HCT116 (cell line): ENCODE results near the gene EVI5L. TPM values are rescaled to one million over a fixed set of nuclear protein-coding genes. Genes with fewer than 3 reads are reported as not detected.

Source experiments
- ATAC-seq: fragments of 200-7000 bp; cut with Tn5 transposase; 2 replicates; pipeline ENCODE4 v1.9.1; 2020; ENCODE audit warnings: mild to moderate bottlenecking, moderate library complexity
- BruUV-seq: library from RNA; stranded (reverse); fragments of 400-500 nt; replicated peaks from 2 replicates; lab custom pipeline; 2021; lab: Mats Ljungman, UMichigan
- CTCF ChIA-PET: fragments of 300-600 bp; sonication (Branson Sonifier 250); formaldehyde crosslinking; loops from one replicate; lab custom pipeline; 2021; ENCODE audit warnings: antibody characterized with exemption; lab: Charles Lee
- POLR2A ChIA-PET: fragments of 300-600, 350-600 bp; sonication (Branson Sonifier 250); formaldehyde crosslinking; loops from one replicate; lab custom pipeline; 2021; ENCODE audit warnings: antibody characterized with exemption; lab: Charles Lee
- RAD21 ChIA-PET, 2 experiments: fragments of 300-600 bp; sonication (Branson Sonifier 250); formaldehyde crosslinking; loops; one replicate each; lab custom pipeline; 2023; ENCODE audit warnings: low total read pairs in 2 of 2; ENCODE audit not compliant: uncharacterized antibody in 2 of 2, unreplicated experiment in 2 of 2, low non-redundant PET in 1 of 2; lab: Charles Lee
- DNase-seq: peaks from one replicate; pipeline ENCODE4 v3.0.0-alpha.2; 2010; ENCODE audit warnings: low read depth, low spot score
- H2AFZ ChIP-seq: fragments of 200-600 bp; shearing (Covaris generic), sonication (generic); 2 replicates; pipeline ENCODE4 v1.6.1; 2017; ENCODE audit warnings: low read depth, mixed run types, mixed read lengths, antibody characterized with exemption, low read length; ENCODE audit not compliant: poor library complexity, severe bottlenecking
- H3K27ac ChIP-seq: 2 replicates; pipeline ENCODE4 v1.5.1; 2012; ENCODE audit warnings: low read depth, low read length
- H3K27me3 ChIP-seq: fragments of 200-600 bp; sonication (generic); 2 replicates; pipeline ENCODE4 v1.6.1; 2016; ENCODE audit warnings: mixed run types, low read length, mixed read lengths; ENCODE audit not compliant: insufficient read depth
- H3K36me3 ChIP-seq, 2 experiments: fragments of 200-500 bp in 1 of 2; fragments of 200-600 bp in 1 of 2; sonication (Bioruptor generic) in 1 of 2; sonication (generic) in 1 of 2; 2 replicates each; pipeline versions ENCODE4 v1.5.1 to v1.6.1; 2014 to 2016; ENCODE audit warnings: low read length in 2 of 2, inconsistent platforms in 1 of 2, mixed read lengths in 1 of 2, mixed run types in 1 of 2; ENCODE audit not compliant: insufficient read depth in 2 of 2, control insufficient read depth in 1 of 2
- H3K4me1 ChIP-seq, 2 experiments: fragments of 200-600 bp in 1 of 2; sonication (generic) in 1 of 2; 2 replicates each; pipeline versions ENCODE4 v1.5.1 to v1.6.1; 2012 to 2017; ENCODE audit warnings: low read length in 2 of 2, inconsistent platforms in 1 of 2, mild to moderate bottlenecking in 1 of 2, mixed read lengths in 1 of 2, mixed run types in 1 of 2, moderate library complexity in 1 of 2; ENCODE audit not compliant: insufficient read depth in 2 of 2, control insufficient read depth in 1 of 2
- H3K4me2 ChIP-seq: fragments of 200-600 bp; sonication (generic); 2 replicates; pipeline ENCODE4 v1.6.1; 2017; ENCODE audit warnings: mixed run types, low read length, mixed read lengths
- H3K4me3 ChIP-seq, 2 experiments: fragments of 200-600 bp in 1 of 2; sonication (generic) in 1 of 2; replicated peaks in 1 of 2; 2 replicates each; pipeline ENCODE4 v1.5.1; 2011 to 2016; ENCODE audit warnings: low read length in 2 of 2, control low read depth in 1 of 2, low read depth in 1 of 2, mild to moderate bottlenecking in 1 of 2, mixed read lengths in 1 of 2, mixed run types in 1 of 2
- H3K79me2 ChIP-seq: fragments of 200-600 bp; sonication (generic); 2 replicates; pipeline ENCODE4 v1.6.1; 2017; ENCODE audit warnings: mild to moderate bottlenecking, mixed run types, low read length, moderate library complexity, mixed read lengths; ENCODE audit not compliant: insufficient read depth
- H3K9ac ChIP-seq: fragments of 200-600 bp; sonication (generic); 2 replicates; pipeline ENCODE4 v1.6.1; 2016; ENCODE audit warnings: low read length, mixed read lengths
- H3K9me2 ChIP-seq: fragments of 200-600 bp; sonication (generic), shearing (Covaris generic); 2 replicates; pipeline ENCODE4 v1.6.1; 2017; ENCODE audit warnings: mixed run types, mild to moderate bottlenecking, moderate library complexity; ENCODE audit not compliant: insufficient read depth
- H3K9me3 ChIP-seq, 2 experiments: fragments of 200-500 bp in 1 of 2; fragments of 200-600 bp in 1 of 2; sonication (Bioruptor generic) in 1 of 2; sonication (generic) in 1 of 2; 2 replicates each; pipeline ENCODE4 v1.6.1; 2014 to 2017; ENCODE audit warnings: low read length in 2 of 2, mixed read lengths in 2 of 2, inconsistent platforms in 1 of 2, low read depth in 1 of 2, mild to moderate bottlenecking in 1 of 2, mixed run types in 1 of 2, moderate library complexity in 1 of 2; ENCODE audit not compliant: control insufficient read depth in 1 of 2, insufficient read depth in 1 of 2
- H4K20me1 ChIP-seq: fragments of 200-600 bp; sonication (generic), shearing (Covaris generic); 2 replicates; pipeline ENCODE4 v1.6.1; 2017; ENCODE audit warnings: mixed run types, mild to moderate bottlenecking, moderate library complexity; ENCODE audit not compliant: insufficient read depth
- ATF3 ChIP-seq: IDR thresholded peaks from 2 replicates; pipeline ENCODE4 v1.6.1; 2012
- CTCF ChIP-seq, 3 experiments: fragments of 200-600 bp in 1 of 3; sonication (generic) in 1 of 3; IDR thresholded peaks in 2 of 3; conservative IDR thresholded peaks in 1 of 3; 2 replicates each; pipeline ENCODE4 v1.5.1; 2012 to 2017; ENCODE audit warnings: low read depth in 2 of 3, low read length in 2 of 3, antibody characterized with exemption in 1 of 3, borderline replicate concordance in 1 of 3, control low read depth in 1 of 3, mild to moderate bottlenecking in 1 of 3, mixed read lengths in 1 of 3, mixed run types in 1 of 3, moderate library complexity in 1 of 3; ENCODE audit not compliant: insufficient read depth in 1 of 3
- EGR1 ChIP-seq: IDR thresholded peaks from 2 replicates; pipeline ENCODE4 v1.6.1; 2012; ENCODE audit warnings: low read depth
- ELF1 ChIP-seq: IDR thresholded peaks from 2 replicates; pipeline ENCODE4 v1.6.1; 2012; ENCODE audit warnings: low read depth, borderline replicate concordance
- EZH2 ChIP-seq: fragments of 200-600 bp; sonication (generic); IDR thresholded peaks from 2 replicates; pipeline ENCODE4 v1.6.1; 2017; ENCODE audit warnings: antibody characterized with exemption, mixed run types
- EZH2phosphoT487 ChIP-seq: fragments of 200-600 bp; IDR thresholded peaks from 2 replicates; pipeline ENCODE4 v1.6.1; 2018; ENCODE audit warnings: antibody characterized with exemption, borderline replicate concordance
- FOSL1 ChIP-seq: IDR thresholded peaks from 2 replicates; pipeline ENCODE4 v1.6.1; 2012; ENCODE audit warnings: low read depth
- POLR2A ChIP-seq: IDR thresholded peaks from 2 replicates; pipeline ENCODE4 v1.7.0; 2011; ENCODE audit warnings: borderline replicate concordance; ENCODE audit not compliant: insufficient read depth, insufficient read length; ENCODE audit errors: extremely low read depth
- RAD21 ChIP-seq: IDR thresholded peaks from 2 replicates; pipeline ENCODE4 v1.6.1; 2012; ENCODE audit warnings: low read depth, mild to moderate bottlenecking
- SIN3A ChIP-seq: IDR thresholded peaks from 2 replicates; pipeline ENCODE4 v1.6.1; 2012; ENCODE audit warnings: low read depth
- SP1 ChIP-seq: IDR thresholded peaks from 2 replicates; pipeline ENCODE4 v1.6.1; 2012; ENCODE audit warnings: low read depth
- YY1 ChIP-seq: IDR thresholded peaks from 2 replicates; pipeline ENCODE4 v1.6.1; 2011; ENCODE audit warnings: low read length, low read depth, moderate library complexity, mild to moderate bottlenecking; ENCODE audit not compliant: insufficient replicate concordance; ENCODE audit errors: extremely low read depth
- ZNF274 ChIP-seq: fragments of 200-500 bp; sonication (Bioruptor generic); IDR thresholded peaks from 2 replicates; pipeline ENCODE4 v1.6.1; 2014; ENCODE audit warnings: mild to moderate bottlenecking, low read depth, low read length, inconsistent platforms
- intact Hi-C: fragments of 100-400 bp; cut with micrococcal nuclease; formaldehyde crosslinking; loops from 2 replicates; pipeline ENCODE4 v1.10.0; 2022
- total RNA-seq: library from RNA; stranded (reverse); gene quantifications from one replicate; pipeline ENCODE4 v1.2.1, GENCODE V29; 2021; ENCODE audit not compliant: unreplicated experiment
- TF ChIP-seq, protein P1 (sequence below): IDR thresholded peaks from 2 replicates; pipeline ENCODE4 v1.6.1; 2012
- TF ChIP-seq, protein P2 (sequence below): IDR thresholded peaks from 2 replicates; pipeline ENCODE4 v1.6.1; 2011; ENCODE audit warnings: mild to moderate bottlenecking, low read length, moderate library complexity; ENCODE audit not compliant: insufficient replicate concordance; ENCODE audit errors: extremely low read depth

Gene EVI5L
- total RNA-seq, 1 experiment from 2014 or later: 15.0 TPM

DNA sequence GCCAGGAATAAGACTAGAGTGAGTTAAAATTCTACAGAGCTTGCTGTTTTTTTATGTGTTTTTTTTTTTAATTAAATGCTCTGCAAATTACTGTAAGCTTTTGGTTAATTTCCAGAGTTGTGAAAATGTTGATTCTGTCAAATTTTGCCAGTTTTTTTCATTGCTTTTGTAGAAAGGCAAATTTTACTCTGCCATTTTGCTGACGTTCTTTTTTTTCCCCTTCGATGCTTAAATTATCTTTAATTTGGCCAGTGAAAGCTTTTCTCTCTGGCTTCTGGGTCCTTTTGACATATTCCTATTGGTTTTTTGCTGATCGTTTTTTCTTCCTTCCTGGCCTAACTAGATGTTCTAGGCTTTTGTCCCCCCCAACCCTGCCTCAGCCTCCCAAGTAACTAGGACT, 23.8 kb upstream of the EVI5L start:
- intact Hi-C loops: loop anchor here (10.0 kb wide), 1 partner anchor 421 kb away; no protein-coding TSS in a partner anchor
- RAD21 ChIA-PET: no interaction called here
- no TSS peak for BruUV-seq
- no peak for DNase-seq
- Histone ChIP-seq H4K20me1 (no peaks in the 10 kb centered on the region), H3K36me3 (no peaks in the 10 kb centered on the region), H3K79me2 (no peaks in the 10 kb centered on the region), H2AFZ (no peak overlapping the region), H3K27ac (no peak overlapping the region), H3K9me2 (no peaks in the 10 kb centered on the region), H3K4me2 (no peak overlapping the region), H3K9me3 (peaks cover under 1 to 2% of the 10 kb centered on the region in 2 experiments; a peak in 1 of 4 replicates), H3K4me3 (no peak overlapping the region), H3K9ac (no peak overlapping the region), H3K27me3 (no peaks in the 10 kb centered on the region), H3K4me1 (peaks cover 12 to 13% of the 10 kb centered on the region in 2 experiments; a peak in 3 of 4 replicates)
- CTCF ChIA-PET: interaction anchor here (0.9 to 1.1 kb wide), 2 partner anchors 62 to 238 kb away, joined by 3 read pairs; no protein-coding TSS in a partner anchor
- POLR2A ChIA-PET: interaction anchor here (0.7 kb wide), 1 partner anchor 23 kb away, joined by 3 read pairs; no protein-coding TSS in a partner anchor
- ATAC-seq: no peak
- TF ChIP-seq YY1 (no peak), POLR2A (no peak)

GRCh38 chr19:7806876-7807275, 23.1 kb upstream of the EVI5L start:
- Histone ChIP-seq H3K27ac (no peak overlapping the region), H3K79me2 (no peaks in the 10 kb centered on the region), H3K4me2 (no peak overlapping the region), H3K27me3 (no peaks in the 10 kb centered on the region), H3K9me2 (no peaks in the 10 kb centered on the region), H4K20me1 (no peaks in the 10 kb centered on the region), H3K36me3 (no peaks in the 10 kb centered on the region), H3K9ac (no peak overlapping the region), H3K4me3 (no peak overlapping the region), H3K9me3 (no peaks in the 10 kb centered on the region), H3K4me1 (peaks cover 12 to 13% of the 10 kb centered on the region in 2 experiments; a peak in 3 of 4 replicates), H2AFZ (no peak overlapping the region)
- no peak for ATAC-seq
- CTCF ChIA-PET: interaction anchor here (1.1 kb wide), 1 partner anchor 62 kb away, joined by 3 read pairs; no protein-coding TSS in a partner anchor
- POLR2A ChIA-PET: no interaction called here
- BruUV-seq: no TSS peak
- RAD21 ChIA-PET: no interaction called here
- intact Hi-C loops: loop anchor here (10.0 kb wide), 1 partner anchor 422 kb away; no protein-coding TSS in a partner anchor
- DNase-seq: no peak
- TF ChIP-seq ELF1: no peak
- TF ChIP-seq ZNF274: no peak
- TF ChIP-seq EZH2phosphoT487: no peak
- TF ChIP-seq SP1: no peak
- no peak for TF ChIP-seq CTCF (IDR thresholded peaks at IDR 0.05 in 2 of 3, conservative IDR thresholded peaks at IDR 0.05 in 1 of 3; ENCODE audit: borderline replicate concordance in 1 of 3, insufficient read depth in 1 of 3, low read depth in 2 of 3, low read length in 2 of 3)
- TF ChIP-seq FOSL1: no peak
- TF ChIP-seq YY1: no peak
- no peak for TF ChIP-seq EGR1
- no peak for TF ChIP-seq RAD21
- no peak for TF ChIP-seq EZH2
- no peak for TF ChIP-seq ATF3
- no peak for TF ChIP-seq SIN3A
- TF ChIP-seq, protein P1, sequence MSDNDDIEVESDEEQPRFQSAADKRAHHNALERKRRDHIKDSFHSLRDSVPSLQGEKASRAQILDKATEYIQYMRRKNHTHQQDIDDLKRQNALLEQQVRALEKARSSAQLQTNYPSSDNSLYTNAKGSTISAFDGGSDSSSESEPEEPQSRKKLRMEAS: no peak
- TF ChIP-seq, protein P2, sequence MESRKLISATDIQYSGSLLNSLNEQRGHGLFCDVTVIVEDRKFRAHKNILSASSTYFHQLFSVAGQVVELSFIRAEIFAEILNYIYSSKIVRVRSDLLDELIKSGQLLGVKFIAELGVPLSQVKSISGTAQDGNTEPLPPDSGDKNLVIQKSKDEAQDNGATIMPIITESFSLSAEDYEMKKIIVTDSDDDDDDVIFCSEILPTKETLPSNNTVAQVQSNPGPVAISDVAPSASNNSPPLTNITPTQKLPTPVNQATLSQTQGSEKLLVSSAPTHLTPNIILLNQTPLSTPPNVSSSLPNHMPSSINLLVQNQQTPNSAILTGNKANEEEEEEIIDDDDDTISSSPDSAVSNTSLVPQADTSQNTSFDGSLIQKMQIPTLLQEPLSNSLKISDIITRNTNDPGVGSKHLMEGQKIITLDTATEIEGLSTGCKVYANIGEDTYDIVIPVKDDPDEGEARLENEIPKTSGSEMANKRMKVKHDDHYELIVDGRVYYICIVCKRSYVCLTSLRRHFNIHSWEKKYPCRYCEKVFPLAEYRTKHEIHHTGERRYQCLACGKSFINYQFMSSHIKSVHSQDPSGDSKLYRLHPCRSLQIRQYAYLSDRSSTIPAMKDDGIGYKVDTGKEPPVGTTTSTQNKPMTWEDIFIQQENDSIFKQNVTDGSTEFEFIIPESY: no peak
